Retina (tissue), 1 donor: Measurements from ENCODE around the gene ZNF317.

Source experiments
- DNase-seq: peaks from one replicate; pipeline ENCODE4 v3.0.0-alpha.2; 2016

Gene ZNF317

DNA sequence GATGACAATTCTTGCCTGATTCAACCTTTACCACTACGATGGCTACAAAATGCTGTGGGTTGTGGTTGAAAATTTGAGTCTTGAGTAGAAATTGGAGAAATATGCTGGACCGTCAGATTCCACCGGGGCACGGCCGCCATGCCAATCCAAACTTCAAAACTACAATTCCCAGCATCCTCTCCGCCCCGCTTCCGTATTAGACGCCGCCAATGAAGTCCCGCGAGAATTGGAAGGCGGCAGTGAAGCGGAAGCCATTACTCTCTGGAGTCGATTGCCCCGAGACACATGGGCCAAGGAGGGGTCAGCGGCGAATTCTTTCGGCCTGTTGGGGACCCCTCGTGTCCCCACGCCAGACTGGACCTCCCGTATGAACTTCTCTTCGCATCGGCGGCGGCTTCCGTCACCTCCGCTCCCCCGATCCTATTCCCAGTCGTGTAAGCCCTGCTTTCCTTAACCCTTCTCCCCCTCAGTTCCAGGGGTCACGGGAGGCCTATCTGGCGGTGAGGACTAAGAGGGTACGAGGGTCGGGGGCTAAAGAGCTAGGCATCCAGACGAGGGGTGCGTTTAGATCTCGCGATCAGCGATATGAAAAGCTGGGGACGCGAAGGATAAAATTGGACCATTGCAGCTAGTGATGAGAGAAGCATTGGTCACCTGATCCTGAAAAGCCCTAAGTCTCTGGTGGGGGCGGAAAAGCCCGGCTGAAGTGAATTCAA is at the start of gene ZNF317:
Gene ZNF317, plus strand, starts transcription at position 239 of the 716 bp plus-strand sequence. CDS start 15,620 bp downstream, outside the sequence.
- DNase-seq = peak; percentile 95

DNA sequence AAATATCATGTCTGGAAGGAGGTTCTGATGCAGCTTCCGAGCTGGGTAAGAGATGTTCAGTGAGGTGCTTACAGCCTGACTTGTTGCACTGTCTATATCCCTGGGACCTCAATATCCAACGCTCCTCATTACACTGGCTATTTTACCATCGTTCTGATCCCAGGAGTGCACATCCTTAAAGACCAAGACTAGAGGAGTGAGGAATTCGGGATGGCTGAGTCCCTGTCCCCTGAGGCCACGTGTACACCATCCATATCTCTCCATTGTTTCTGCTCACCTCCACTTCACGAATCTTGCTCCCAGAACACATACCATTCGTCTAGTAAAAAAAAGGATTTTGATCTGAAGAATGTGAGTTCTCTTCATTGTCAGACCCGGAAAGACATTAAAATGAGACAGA is 32.8 kb upstream of the ZNF317 start, which contains the start of gene OR7G2:
Gene OR7G2, minus strand, starts transcription at position 101 of the 400 bp plus-strand sequence. CDS start 4,232 bp downstream, outside the sequence.
- DNase-seq = no peak

DNA sequence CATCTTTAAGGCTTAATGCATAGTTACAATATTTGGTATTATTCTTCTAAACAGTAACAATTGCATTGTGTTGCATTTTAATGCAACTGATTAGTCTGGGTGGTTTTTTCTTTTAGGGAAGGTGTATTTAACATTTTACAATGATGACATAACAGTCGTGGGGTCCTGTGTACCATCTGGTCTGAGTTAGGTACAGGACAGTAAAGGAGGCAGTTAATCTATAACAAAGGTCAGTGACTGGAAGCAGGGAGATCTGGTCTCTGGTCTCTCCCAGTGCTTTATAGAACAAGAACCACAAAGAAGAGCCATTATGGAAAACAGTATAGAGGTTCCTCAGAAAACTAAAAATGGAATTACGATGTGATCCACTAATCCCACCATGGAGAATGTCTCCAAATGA is 30.2 kb upstream of the ZNF317 start:
- no peak for DNase-seq

DNA sequence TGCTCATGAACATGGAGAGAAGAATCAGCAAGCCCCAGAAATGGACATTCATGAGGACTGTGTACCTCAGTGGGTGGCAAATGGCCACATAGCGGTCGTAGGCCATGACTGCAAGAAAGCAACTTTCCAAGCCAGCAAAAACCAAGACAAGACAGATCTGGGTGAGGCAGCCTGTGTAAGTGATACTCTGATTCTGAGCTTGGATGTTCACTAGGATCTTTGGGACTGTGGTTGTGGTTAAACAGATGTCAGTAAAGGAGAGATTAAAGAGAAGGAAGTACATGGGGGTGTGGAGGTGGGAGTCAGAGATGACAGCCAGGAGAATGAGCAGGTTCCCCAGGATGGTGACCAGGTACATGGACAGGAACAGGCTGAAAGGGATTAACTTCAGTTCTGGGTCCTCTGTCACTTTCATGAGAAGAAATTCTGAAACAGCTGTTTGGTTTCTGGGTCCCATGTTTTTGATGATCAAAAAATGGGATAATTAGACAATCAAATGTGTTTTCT is 24.8 kb upstream of the ZNF317 start, which contains the start of gene OR7G1:
Gene OR7G1, minus strand, starts transcription at position 457 of the 507 bp plus-strand sequence. Its CDS starts 0 bp downstream, at position 457.
- DNase-seq = no peak

DNA sequence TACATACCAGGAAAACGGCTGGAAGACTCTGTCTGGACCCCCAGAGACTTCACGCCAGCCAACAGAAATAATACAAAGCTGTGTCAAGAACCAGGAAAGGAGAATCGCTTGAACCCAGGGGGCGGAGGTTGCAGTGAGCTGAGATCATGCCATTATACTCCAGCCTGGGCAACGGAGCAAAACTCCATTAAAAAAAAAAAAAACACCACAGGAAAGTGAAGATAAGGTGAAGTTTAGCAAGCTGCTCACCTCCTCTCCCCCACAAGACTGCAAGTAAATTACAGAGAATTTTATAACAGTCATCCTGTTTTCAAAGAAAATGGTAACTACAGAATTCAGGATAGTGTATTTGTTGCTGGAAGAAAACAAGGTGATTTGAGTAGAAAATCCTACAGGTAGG is 23.6 kb upstream of the ZNF317 start:
- no peak for DNase-seq

DNA sequence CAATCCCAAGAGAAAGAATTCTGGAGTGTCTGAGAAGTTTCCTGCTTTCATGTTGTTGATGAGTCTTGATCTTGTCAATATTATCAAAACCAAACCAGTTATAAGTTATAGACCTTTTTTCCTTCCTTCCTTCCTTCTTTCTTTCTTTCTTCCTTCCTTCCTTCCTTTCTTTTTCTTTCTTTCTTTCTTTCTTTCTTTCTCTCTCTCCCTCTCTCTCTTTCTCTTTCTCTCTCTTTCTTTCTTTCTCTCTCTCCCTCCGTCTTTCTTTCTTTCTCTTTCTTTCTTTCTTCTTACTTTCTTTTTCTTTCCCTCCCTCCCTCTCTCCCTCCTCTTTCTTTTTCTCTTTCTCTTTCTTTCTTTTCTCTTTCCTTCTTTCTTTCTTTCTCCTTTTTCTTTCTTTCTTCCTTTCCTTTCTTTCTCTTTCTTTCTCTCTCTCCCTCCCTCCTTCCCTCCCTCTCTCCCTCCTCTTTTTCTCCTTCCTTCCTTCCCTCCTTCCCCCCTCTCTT is 13.2 kb upstream of the ZNF317 start, which contains the start of gene OR7G3:
Gene OR7G3, minus strand, starts transcription at position 51 of the 506 bp plus-strand sequence. Its CDS starts 0 bp downstream, at position 51.
- no peak for DNase-seq

DNA sequence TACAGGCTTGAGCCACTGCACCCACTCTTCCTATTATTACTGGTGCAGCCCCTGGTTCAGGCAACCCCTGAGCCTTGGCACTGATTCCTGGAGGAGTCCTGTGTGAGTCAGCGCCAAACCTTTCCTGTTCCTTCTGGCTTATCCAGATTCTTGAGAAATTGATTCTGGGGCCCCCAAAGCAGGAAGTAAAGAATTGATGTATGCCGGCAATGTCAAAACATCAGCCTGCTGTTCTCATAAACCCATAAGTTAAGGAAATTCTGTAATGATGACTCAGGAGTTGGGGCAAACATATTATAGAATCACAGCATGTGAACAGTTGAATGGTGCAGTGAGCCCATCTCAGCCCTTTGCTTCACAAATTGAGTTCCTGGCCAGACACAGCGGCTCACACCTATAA is 12.0 kb upstream of the ZNF317 start:
- no peak for DNase-seq

DNA sequence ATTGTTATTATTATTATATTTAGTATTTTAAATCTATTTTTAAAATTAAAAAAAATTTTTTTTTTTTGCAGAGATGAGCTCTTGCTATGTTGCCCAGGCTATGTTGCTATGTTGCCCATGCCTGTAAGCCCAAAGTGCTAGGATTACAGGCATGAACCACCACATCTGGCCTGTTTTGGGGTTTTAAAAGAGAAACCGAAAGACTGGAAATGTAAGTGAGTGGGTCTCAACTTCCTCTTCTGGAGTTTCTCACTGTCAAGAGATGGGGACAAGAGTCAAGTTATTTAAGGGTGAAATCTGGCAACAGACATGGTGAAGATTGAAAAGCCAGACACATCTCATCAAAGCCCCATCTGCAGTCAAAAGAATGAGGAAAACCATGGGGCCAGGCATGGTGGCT is 9.2 kb upstream of the ZNF317 start:
- no peak for DNase-seq

DNA sequence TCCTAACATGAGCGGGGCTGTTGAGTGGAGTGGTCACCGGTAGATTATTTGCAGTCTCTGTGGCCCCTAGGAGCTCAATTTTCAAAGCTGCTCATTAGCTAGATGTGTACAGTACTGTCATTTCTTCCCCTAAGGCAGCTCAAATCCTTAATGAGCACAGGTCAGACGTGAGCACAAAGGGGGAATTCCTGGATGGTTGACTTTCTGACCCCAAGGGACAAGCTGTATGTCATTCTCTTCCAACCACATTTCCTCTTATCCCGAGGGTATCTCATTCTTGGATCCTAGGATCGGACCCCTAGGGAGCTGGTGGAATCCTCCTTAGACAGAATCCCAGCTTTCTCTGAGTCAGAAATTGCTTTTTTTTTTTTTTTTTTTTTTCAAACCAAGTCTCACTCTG is 7.8 kb upstream of the ZNF317 start:
- no peak for DNase-seq

DNA sequence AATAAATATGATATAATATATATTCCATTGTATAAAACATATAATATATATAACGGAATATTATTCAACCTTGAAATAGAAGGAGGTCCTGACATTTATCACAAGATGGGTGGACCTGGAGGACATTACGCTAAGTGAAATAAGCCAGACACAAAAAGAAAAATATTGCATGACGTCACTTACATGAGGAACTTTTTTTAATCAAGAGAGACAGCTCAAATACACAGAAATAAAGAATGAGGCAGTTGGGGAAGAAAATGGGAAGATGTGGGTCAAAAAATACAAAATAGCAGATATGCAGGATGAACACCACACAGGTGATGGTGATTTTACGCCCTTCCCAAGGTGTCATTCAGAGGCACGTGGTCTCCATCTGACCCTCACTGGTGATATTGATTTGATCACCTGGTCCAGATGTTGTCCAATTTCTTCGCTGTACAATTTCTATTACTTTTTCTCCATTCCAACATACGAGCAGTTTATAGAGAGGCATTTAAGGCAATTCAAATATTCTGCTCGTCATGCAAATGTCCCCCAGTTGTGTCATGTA is 513 bp upstream of the ZNF317 start:
- DNase-seq = no peak

DNA sequence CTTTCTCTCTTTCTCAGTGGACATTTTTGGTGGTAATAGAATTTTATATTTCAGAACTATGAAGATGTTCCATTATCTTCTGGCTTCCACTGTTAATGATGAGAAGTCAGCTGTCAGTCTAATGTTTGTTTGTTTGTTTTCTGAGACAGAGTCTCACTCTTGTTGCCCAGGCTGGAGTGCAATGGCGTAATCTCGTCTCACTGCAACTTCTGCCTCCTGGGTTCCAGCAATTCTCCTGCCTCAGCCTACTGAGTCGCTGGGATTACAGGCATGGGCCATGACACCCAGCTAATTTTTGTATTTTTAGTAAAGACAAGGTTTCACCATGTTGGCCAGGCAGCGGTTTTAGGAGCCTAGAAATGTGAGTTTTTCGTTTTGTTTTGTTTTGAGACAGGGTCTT is 4.7 kb downstream of the ZNF317 start:
- no peak for DNase-seq

DNA sequence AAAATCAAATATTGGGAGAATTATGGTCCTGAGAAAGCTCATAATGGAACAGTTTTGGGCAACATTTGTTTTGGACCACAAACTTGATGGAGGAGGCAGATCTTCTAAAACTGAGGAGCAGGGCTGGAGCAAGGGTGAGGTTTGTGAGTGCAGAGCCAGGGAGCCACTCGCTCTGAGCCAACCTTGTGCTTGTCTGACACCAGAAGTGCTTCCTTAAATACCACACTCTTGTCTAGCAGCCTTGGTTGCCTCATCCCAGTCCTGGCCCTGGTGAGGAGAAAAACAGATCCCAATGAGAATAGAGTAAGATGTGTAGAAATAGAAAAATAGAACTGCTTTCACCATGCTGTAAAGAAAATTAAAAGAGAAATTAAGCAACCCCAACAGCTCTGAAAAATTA is 6.7 kb downstream of the ZNF317 start:
- no peak for DNase-seq

DNA sequence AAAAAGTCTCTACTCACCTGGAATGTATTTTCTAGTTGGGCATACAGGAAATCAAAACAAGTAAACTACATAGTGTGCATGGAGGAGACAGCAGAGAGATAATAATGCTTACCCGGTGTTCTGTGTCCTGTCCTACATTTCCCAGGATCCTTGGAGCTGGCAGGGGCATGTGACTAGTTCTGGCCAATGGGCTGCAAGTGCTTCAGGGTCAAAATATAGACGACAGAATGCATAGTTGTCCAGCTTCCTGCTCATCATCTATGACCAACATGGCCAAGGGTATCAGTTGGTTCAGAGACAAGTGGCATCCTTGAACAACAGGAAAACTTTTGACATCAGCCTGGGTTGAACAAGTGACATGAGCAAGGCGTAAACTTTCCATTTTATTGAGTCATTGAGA is 8.5 kb downstream of the ZNF317 start:
- DNase-seq = no peak

DNA sequence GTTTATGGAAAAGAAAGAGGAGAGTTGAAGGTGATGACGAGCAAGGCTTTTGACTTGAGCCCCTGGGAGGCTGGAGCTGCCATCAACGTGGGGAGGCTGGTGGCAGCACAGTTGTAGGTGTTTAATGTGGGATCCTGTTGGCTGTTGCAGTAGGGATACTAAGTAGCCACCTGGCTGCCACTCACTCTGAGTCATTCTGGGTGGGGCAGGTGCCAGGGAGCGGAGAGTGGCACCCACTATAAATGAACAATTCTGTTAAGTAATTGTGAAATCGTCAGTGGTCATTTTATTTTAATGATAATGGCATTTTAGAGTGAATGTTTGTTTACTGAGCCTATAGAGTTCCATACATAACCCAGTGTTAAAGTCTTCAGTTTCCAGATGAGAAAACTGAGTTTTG is 9.8 kb downstream of the ZNF317 start:
- no peak for DNase-seq

DNA sequence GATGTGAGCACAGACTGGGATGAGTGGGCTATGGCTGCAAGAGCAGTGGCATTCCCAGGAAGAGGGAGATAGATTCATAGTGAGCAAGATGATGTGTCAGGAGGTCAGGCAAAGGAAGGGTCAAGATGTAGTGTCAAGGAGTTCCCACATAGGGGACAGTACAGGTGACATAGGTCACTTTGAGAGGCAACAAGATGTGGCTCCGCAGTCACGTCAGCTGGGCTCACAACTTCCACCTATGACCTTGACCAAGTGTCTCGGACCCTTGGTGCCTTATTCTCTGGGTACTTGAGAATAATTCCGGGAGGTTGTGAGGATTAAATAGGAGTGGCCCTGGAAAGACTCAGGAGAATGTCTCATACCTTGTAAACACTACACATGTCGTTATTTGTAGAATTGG is 10.5 kb downstream of the ZNF317 start:
- no peak for DNase-seq

DNA sequence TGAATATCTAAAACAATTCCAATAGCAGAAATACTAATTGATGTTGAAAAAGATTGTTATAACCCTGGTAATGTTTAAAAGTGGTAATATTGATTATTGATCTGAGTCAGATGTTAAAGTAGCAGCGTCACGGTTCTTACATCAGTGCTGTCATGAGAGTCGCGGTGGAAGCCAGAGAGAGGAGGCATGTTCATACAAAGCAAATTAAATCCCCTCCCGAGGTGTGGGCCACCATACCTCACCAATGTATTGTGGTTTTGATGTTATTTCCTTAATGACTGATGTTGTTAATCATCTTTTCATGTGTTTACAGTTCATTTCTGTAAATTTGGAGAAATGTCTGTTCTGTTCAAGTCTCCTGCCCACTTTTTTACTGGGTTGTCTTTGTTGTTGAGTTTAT is 11.2 kb downstream of the ZNF317 start:
- no peak for DNase-seq

DNA sequence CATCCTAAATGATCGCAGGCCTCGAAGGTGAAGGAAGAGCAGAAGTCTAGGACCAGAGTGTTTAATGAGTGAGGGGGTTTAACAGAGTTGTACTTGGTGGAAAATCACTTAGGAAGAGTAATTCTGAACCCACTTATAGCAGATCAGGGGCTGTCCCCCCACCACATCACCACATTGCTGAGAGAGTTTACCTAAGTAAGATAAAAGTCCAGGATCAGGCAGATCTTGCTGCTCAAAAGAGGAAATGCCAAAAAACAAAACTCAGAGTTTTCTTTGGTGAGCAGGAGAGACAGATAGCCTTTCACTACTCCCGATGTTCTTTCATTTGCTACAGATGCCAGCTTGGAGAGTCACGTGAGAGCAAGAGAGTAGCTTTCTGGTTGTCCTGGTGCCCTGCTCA is 15.4 kb downstream of the ZNF317 start:
- DNase-seq = no peak

DNA sequence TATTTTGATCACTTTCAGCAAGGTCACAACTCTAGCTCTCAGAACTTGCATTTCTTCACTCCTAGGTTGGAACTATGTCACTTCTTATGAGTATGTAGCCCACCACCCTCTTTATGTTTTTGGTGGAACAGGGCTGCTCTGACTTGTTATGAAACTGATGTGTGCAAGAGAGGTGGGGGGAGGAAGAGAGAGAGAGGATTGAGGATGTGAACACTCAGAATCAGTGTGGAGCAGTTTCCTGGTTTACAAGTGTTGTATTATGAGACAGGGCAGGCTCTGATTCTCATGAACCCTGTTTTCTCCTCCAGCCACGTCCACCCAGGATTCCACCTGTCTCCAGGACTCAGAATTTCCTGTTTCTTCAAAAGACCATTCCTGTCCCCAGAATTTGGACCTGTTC is 16.1 kb downstream of the ZNF317 start:
- no peak for DNase-seq

DNA sequence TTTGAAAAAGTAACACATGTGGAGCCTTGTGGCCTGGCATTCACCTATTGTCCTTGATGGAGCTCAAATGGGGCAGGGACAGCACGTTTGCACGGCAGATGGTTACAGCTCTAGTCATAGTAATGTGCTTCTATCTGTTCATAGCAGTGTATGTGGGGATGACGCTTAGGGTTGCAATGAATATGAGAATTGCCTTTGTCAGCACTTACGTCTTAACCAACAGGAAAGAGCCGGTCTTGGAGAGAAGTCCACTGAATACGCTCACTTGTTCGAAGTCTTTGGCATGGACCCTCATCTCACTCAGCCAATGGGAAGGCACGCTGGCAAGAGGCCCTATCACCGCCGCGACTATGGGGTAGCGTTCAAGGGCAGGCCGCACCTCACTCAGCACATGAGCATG is 19.7 kb downstream of the ZNF317 start:
- DNase-seq = no peak

DNA sequence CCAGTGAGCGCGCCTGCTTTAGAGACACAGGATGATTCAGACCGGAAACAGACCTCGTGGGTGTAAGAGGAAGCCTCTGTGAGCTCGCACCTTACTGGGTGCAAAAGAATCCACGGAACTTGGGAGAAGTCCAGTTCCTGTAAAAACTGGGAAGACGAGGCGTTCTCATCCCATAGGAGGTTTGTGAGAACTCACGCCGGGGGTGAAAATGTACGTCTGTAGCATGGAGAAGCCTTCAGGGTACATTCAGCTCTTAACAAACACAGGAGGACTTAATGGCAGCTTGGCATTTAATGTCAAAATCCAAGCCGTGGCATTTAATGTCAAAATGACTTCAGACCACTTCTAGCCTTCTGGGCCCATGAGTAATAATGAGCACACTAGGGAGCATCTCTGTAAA is 21.2 kb downstream of the ZNF317 start:
- DNase-seq = no peak

DNA sequence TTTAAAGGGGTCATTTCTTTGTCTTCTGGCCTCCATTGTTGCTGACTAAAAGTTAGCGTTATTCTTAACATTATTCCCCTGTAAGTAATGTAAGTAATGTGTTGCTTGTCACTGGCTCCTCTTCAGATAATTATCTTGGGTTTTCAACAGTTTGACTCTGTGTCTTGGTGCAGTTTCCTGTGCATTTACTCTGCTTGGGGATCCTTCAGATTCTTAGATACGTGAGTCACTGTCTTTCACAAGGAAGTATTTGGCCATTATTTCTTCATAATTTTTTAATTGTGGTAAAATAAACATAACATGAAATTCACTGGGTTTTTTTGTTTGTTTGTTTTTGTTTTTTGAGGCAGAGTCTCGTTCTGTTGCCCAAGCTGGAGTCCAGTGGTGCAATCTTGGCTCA is 25.1 kb downstream of the ZNF317 start:
- DNase-seq = no peak

DNA sequence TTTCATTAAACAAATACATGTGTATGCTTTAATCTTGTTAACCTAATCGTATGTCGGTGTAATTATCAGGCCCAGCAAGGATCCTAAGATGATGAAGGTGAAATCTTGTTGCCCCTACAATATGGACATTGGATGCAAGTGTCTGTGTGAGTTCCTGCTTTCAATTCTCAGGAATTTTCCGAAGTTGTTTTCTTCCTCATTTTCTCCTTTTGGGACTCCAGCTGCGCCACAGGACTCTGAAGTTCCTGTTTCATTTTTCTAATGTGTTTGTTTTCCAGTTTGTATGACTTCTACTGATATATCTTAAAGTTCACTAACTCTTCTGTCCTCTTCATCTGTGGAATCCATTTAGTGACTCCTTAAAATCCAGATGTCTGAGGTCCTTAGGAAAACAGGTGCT is 26.6 kb downstream of the ZNF317 start:
- DNase-seq = no peak

DNA sequence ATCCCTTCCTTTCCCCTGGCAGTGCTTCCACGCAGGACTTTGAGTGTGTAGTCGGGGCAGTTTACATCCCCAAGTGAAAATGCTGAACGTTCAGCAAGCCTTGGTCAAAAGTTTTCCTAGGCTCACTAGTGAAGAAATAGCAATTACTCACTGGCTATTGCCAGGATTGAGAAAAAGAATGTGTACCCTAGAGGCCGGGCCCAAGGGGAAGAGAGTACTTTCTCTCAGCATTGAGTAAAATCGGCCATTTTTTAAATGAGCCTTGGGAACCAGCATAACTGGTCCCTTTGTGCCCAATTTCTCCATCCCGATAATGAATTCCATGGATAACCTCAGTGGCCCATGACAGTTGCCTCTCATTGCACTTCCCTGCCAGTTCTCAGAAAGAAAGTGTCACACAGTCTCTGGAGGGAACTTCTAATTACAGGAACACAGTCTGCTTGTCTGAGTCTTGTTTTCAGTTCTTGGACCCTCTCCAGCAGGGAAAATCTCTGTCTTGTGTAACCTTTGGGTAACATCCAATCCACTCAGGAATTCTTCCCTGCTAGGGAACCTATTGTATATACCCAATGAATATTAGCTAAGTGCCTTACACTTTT is 31.3 kb downstream of the ZNF317 start:
- DNase-seq = no peak

DNA sequence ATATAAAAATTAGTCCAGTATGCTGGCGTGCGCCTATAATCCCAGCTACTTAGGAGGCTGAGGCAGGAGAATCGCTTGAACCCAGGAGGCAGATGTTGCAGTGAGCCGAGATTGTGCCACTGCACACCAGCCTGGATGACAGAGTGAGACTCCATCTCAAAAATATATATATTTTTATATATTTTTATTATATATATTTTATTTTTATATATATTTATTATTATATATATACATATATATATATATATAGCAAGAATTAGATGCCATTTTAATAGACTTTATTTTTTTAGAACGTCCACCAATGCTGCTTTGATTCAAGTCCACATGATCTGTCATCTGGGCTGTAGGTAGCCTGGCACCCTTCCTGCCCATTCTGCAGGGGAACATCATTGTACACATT is 35.1 kb downstream of the ZNF317 start:
- no peak for DNase-seq
